B cell (primary cell): ENCODE results near the gene PHF23. TPM values are rescaled to one million over a fixed set of nuclear protein-coding genes. Genes with fewer than 3 reads are reported as not detected.

Source experiments
- ATAC-seq: fragments of 200-7000 bp; cut with Tn5 transposase; one replicate; pipeline ENCODE4 v1.10.0; 2021; ENCODE audit warnings: low read depth, mild to moderate bottlenecking, moderate number of reproducible peaks, moderate library complexity
- CTCF ChIA-PET: fragments of 350-600 bp; sonication (Branson Sonifier 250); formaldehyde crosslinking; loops from one replicate; lab custom pipeline; 2021; ENCODE audit warnings: antibody characterized with exemption, inconsistent platforms; lab: Charles Lee
- POLR2A ChIA-PET: fragments of 350-600 bp; sonication (Branson Sonifier 250); formaldehyde crosslinking; loops from one replicate; lab custom pipeline; 2021; ENCODE audit warnings: antibody characterized with exemption; lab: Charles Lee
- DNase-seq: peaks from one replicate; pipeline ENCODE4 v3.0.0; 2013
- H2AFZ ChIP-seq: 2 replicates; pipeline ENCODE4 v1.6.1; 2012; ENCODE audit warnings: mild to moderate bottlenecking, low read depth, low read length; ENCODE audit not compliant: insufficient read depth, poor library complexity, severe bottlenecking
- H3K27ac ChIP-seq, 2 donors: 1 replicate in 1 of 2; 2 replicates in 1 of 2; pipeline ENCODE4 v1.5.1; 2012 to 2013; ENCODE audit warnings: low read length in 2 of 2, mild to moderate bottlenecking in 2 of 2, moderate library complexity in 1 of 2
- H3K27me3 ChIP-seq, 4 experiments: fragments of 200-600 bp in 1 of 4; sonication (generic) in 1 of 4; replicated peaks in 1 of 4; 1 replicate in 2 of 4; 2 replicates in 2 of 4; pipeline versions ENCODE4 v1.6.1 to v1.7.0; 2013 to 2016; ENCODE audit warnings: low read length in 3 of 4, mild to moderate bottlenecking in 2 of 4, mixed read lengths in 1 of 4, moderate library complexity in 1 of 4; ENCODE audit not compliant: insufficient read depth in 4 of 4, control insufficient read depth in 3 of 4; ENCODE audit errors: control extremely low read depth in 1 of 4
- H3K36me3 ChIP-seq, 2 experiments: replicated peaks in 1 of 2; 1 replicate in 1 of 2; 2 replicates in 1 of 2; pipeline versions ENCODE4 v1.6.1 to v1.7.1; 2013; ENCODE audit warnings: low read length in 1 of 2; ENCODE audit not compliant: insufficient read depth in 2 of 2, control insufficient read depth in 1 of 2; ENCODE audit errors: control extremely low read depth in 1 of 2, extremely low read depth in 1 of 2
- H3K4me1 ChIP-seq, 2 donors: fragments of 200-600 bp in 1 of 2; sonication (generic) in 1 of 2; 1 replicate in 1 of 2; 2 replicates in 1 of 2; pipeline versions ENCODE4 v1.5.1 to v1.6.1; 2013 to 2017; ENCODE audit warnings: low read length in 2 of 2; ENCODE audit not compliant: control insufficient read depth in 2 of 2, insufficient read depth in 2 of 2
- H3K4me2 ChIP-seq: replicated peaks from 2 replicates; pipeline ENCODE3; 2012; ENCODE audit warnings: mild to moderate bottlenecking, low read depth, low read length; ENCODE audit not compliant: poor library complexity, severe bottlenecking
- H3K4me3 ChIP-seq, 5 experiments: fragments of 200-600 bp in 1 of 5; sonication (generic) in 1 of 5; 1 replicate in 3 of 5; 2 replicates in 2 of 5; pipeline versions ENCODE4 v1.5.1 to v1.7.0; 2011 to 2016; ENCODE audit warnings: low read length in 4 of 5, mild to moderate bottlenecking in 4 of 5, low read depth in 2 of 5, control low read depth in 1 of 5, moderate library complexity in 1 of 5; ENCODE audit not compliant: insufficient read depth in 1 of 5; ENCODE audit errors: control extremely low read depth in 1 of 5, extremely low read depth in 1 of 5
- H3K79me2 ChIP-seq: fragments of 200-600 bp; sonication (generic); one replicate; pipeline ENCODE4 v1.6.0; 2016; ENCODE audit warnings: low read length; ENCODE audit not compliant: control insufficient read depth, insufficient read depth
- H3K9ac ChIP-seq: fragments of 200-600 bp; sonication (generic); 2 replicates; pipeline ENCODE4 v1.6.1; 2017; ENCODE audit warnings: mild to moderate bottlenecking, low read length, moderate library complexity
- H3K9me3 ChIP-seq, 3 donors: one replicate each; pipeline versions ENCODE4 v1.6.1 to v1.7.1; 2013; ENCODE audit warnings: low read length in 2 of 3; ENCODE audit not compliant: control insufficient read depth in 2 of 3, insufficient read depth in 1 of 3; ENCODE audit errors: control extremely low read depth in 1 of 3
- H4K20me1 ChIP-seq: 2 replicates; pipeline ENCODE4 v1.6.0; 2012; ENCODE audit warnings: mild to moderate bottlenecking, low read length; ENCODE audit not compliant: insufficient read depth, control insufficient read depth, poor library complexity, severe bottlenecking
- H3K27ac Mint-ChIP-seq: one replicate; pipeline ENCODE4 v1.8.0; 2021; ENCODE audit warnings: mixed read lengths
- H3K27me3 Mint-ChIP-seq: one replicate; pipeline ENCODE4 v1.8.0; 2021; ENCODE audit warnings: mixed read lengths
- H3K4me1 Mint-ChIP-seq: one replicate; pipeline ENCODE4 v1.8.0; 2021; ENCODE audit warnings: mixed read lengths
- H3K4me3 Mint-ChIP-seq: one replicate; pipeline ENCODE4 v1.8.0; 2021; ENCODE audit warnings: mixed read lengths
- H3K9me3 Mint-ChIP-seq: one replicate; pipeline ENCODE4 v1.8.0; 2022; ENCODE audit warnings: mixed read lengths; ENCODE audit not compliant: insufficient read depth
- EZH2 ChIP-seq: IDR thresholded peaks from 2 replicates; pipeline ENCODE4 v1.6.1; 2012; ENCODE audit warnings: borderline replicate concordance, low read depth, mild to moderate bottlenecking, moderate library complexity, low read length; ENCODE audit not compliant: insufficient read depth, poor library complexity, severe bottlenecking
- WGBS: methylation state at CpG from one replicate; pipeline ENCODE4 v1.1.5; 2013; ENCODE audit warnings: missing lambda C conversion rate; ENCODE audit not compliant: insufficient coverage; 5-methylcytosine and 5-hydroxymethylcytosine counted together
- intact Hi-C: fragments of 100-400 bp; cut with micrococcal nuclease; formaldehyde crosslinking; loops from one replicate; pipeline ENCODE4 v1.10.0; 2022
- polyA plus RNA-seq: library from polyadenylated mRNA; depleted of rRNA; stranded (reverse); fragments of >200 nt; gene quantifications from 2 replicates; pipeline ENCODE4 v1.2.3, GENCODE V29; 2012
- total RNA-seq, 2 donors: library from RNA; stranded (reverse); fragments of 120-200 nt in 1 of 2; gene quantifications; 1 replicate in 1 of 2; 2 replicates in 1 of 2; pipeline versions ENCODE4 v1.2.3 to v1.2.4, GENCODE V29; 2013 to 2022
- TF ChIP-seq, protein P1 (sequence below): fragments of 200-600 bp; IDR thresholded peaks from one replicate; pipeline ENCODE4 v1.8.0; 2022; ENCODE audit warnings: antibody characterized with exemption, mild to moderate bottlenecking

The PHF23 gene
- total and polyA plus RNA-seq, 2 donors (not counting 1 experiment from before 2014, with no cell fraction given), result 17.6 to 42.3 TPM

GRCh38 chr17:7218166-7218565 lies 21.1 kb downstream of the PHF23 start:
- intact Hi-C loops, result loop anchor here (2.0 kb wide), 1 partner anchor 13 kb away; no protein-coding TSS in a partner anchor
- peaks cover 0 to 12% of the 10 kb centered on the region in 2 experiments for H3K36me3 ChIP-seq
- no peak overlapping the region for H3K9ac ChIP-seq
- H3K9me3 Mint-ChIP-seq, result no peaks in the 10 kb centered on the region
- peak overlapping the region; percentile 56 for H3K4me2 ChIP-seq
- H3K27me3 ChIP-seq, result no peaks in the 10 kb centered on the region
- TF ChIP-seq, protein P1, sequence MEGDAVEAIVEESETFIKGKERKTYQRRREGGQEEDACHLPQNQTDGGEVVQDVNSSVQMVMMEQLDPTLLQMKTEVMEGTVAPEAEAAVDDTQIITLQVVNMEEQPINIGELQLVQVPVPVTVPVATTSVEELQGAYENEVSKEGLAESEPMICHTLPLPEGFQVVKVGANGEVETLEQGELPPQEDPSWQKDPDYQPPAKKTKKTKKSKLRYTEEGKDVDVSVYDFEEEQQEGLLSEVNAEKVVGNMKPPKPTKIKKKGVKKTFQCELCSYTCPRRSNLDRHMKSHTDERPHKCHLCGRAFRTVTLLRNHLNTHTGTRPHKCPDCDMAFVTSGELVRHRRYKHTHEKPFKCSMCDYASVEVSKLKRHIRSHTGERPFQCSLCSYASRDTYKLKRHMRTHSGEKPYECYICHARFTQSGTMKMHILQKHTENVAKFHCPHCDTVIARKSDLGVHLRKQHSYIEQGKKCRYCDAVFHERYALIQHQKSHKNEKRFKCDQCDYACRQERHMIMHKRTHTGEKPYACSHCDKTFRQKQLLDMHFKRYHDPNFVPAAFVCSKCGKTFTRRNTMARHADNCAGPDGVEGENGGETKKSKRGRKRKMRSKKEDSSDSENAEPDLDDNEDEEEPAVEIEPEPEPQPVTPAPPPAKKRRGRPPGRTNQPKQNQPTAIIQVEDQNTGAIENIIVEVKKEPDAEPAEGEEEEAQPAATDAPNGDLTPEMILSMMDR, result no peak
- no peak for TF ChIP-seq EZH2
- DNase-seq, result no peak
- no peak overlapping the region for H3K4me3 ChIP-seq
- 66% methylated on average over 6 of the region's 6 CpGs for WGBS
- peak overlapping the region; percentile 41 for H3K27ac Mint-ChIP-seq
- no peak overlapping the region for H2AFZ ChIP-seq
- peaks cover 65% of the 10 kb centered on the region for H3K4me1 Mint-ChIP-seq
- no peaks in the 10 kb centered on the region for H3K27me3 Mint-ChIP-seq
- peak overlapping the region; percentile 97 for H3K4me3 Mint-ChIP-seq
- ATAC-seq, result no peak
- H3K9me3 ChIP-seq, result no peaks in the 10 kb centered on the region
- CTCF ChIA-PET, result interaction anchor here (3.7 to 3.8 kb wide), 2 partner anchors 22 to 79 kb away, joined by 36 to 47 read pairs; partner anchors contain the start of genes GABARAP and PHF23
- H3K27ac ChIP-seq, result no peak overlapping the region
- peaks cover 7% of the 10 kb centered on the region for H3K79me2 ChIP-seq
- H4K20me1 ChIP-seq, result no peaks in the 10 kb centered on the region
- POLR2A ChIA-PET, result interaction anchor here (0.6 to 9.1 kb wide), 2 partner anchors 19 to 263 kb away, joined by 3 to 157 read pairs; partner anchors contain the start of genes DVL2, GABARAP, PHF23 and SLC35G6
- peaks cover 32 to 64% of the 10 kb centered on the region in 2 donors for H3K4me1 ChIP-seq
